HG02852 (cell line): Measurements from ENCODE around the gene FASTKD3.

Experiments
- ATAC-seq: cut with Tn5 transposase; IDR thresholded peaks from one replicate; pipeline ENCODE4 v1.9.1; 2021; ENCODE audit warnings: mild to moderate bottlenecking, moderate library complexity; ENCODE audit not compliant: unreplicated experiment

FASTKD3 gene

DNA sequence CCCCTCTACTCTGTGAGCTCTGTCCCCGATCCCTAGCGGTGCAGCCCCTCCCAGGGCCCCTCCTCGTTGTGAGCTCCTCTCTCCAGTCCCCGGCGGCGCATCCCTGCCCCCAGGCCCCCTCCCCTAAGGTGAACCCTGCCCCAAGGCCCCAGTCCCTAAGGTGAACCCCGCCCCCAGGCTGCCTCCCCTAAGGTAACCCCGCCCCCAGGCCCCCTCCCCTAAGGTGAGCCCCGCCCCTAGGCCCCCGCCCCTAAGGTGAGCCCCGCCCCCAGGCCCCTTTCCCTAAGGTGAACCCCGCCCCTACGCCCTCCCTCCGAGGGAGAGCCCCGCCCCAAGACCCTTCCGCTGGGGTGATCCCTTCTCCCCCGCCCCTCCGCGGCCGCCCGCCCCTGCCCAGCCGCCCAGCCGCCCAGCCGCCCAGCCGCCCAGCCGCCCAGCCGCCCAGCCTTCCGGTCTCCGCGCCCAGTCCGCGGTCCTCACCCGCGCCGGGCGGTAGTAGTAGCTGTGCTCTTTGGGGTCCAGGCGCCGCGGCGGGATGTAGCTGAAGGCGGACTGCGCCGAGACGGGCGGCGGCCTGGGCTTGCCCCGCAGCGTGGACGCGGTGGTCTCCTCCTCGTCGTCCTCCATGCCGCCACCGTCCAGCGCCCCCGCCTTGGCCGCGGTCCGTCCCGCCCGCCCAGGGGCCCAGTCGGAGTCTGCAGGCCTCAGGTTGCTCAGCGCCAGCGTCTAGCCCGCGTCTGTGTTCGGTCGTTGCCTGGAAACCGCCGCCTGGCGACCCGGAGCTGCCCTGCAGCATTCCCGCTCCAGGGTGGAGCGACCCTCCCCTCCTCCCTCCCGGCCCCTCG is 18.2 kb downstream of the FASTKD3 start, which contains the start of gene CFAP90:
TSS of gene CFAP90 (minus strand) at position 739 of the 845 bp plus-strand sequence. CDS start at position 627, 112 bp downstream.
- no peak for ATAC-seq

DNA sequence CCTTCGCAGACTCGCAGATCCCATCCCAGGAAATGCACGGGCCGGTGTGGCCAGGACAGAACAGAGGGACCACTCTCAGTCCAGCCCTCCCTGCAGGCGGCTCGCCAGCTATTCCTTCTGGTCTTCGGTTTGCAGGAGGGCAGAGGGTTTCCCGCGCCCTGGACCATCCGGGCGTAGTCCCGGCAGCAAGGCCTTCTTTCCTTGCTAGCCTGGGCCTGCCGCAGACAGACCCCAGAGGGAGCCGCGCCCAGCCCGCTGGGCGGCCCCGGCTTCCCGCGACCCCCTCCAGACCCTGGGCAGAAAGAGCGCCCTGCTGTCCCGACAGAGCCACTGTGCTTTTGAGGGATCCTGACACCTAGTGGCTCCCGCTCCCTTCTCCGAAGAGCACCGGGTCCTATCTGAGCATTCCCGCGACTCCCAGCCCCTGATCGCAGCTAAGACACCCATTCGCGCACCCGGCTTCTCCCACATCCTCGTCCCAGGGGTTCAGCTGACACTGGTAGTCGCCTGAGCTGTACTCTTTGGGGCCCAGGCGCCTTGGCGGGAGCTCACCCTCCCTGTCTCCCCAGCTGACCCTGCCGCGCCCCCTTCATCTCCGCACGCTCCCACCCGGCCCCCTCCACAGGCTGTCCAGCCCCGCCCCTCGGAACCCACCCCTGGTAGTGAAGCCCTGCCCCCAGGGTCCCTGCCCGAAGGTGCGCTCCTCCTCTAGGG is 19.0 kb downstream of the FASTKD3 start:
- ATAC-seq, result no peak

DNA sequence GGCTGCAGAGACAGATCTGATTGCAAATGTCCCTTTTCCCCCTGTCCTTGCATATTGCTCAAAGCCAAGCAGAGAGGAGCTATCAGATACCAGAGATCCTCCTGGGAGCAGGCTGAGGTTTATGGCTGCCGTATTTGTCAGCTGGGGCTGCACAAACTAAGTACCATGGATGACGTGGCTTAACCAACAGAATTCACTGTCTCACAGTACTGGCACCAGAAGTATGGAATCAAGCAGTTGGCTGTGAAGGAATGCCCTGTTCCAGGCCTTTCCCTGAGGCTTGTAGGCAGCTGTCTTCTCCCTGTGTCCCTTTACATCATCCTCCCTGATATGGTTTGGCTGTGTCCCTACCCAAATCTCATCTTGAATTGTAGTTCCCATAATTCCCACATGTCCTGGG is 20.5 kb downstream of the FASTKD3 start:
- ATAC-seq, result no peak

GRCh38 chr5:7846327-7846726 is 22.5 kb downstream of the FASTKD3 start:
- no peak for ATAC-seq

DNA sequence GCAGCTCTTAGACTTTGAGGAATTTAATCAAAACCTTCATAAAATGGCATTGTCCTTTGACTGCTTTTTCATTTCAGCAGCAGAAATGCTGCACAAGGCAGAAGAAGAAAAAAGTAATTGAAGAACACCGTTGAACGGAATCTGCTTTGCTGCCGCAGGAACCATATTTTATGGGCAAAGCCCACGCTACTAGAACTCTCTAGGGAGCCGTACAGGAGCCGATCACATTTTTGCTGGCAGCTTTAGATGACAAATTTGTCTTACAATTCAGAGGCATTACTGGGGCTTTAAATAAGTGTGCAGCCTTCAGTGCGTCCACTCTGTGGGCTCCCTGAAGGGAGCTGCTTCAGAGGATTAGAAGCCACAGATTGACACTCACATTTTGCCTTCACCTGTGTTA is 23.3 kb downstream of the FASTKD3 start:
- ATAC-seq, result no peak

- ATAC-seq, result no peak
Observed at GRCh38 chr5:7844901-7845300, 23.9 kb downstream of the FASTKD3 start.

GRCh38 chr5:7842531-7842930 is 26.3 kb downstream of the FASTKD3 start:
- ATAC-seq, result no peak

- no peak for ATAC-seq
Observed at GRCh38 chr5:7837403-7837802, 31.4 kb downstream of the FASTKD3 start.

DNA sequence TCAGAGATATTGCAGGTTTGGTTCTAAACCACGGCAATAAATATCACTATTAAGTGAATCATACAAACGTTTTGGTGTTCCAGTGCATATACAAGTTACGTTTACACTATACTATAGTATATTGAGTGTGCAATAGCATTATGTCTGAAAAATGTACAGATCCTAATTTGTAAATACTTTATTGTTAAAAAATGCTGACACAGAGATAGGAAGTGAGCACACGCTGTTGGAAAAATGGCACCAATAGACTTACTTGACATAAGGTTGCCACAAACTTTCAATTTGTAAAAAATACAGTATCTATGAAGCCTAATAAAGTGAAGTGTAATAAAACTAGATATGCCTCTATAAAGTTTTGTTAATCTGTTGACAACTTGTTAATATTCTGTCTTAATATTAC is 33.8 kb downstream of the FASTKD3 start:
- ATAC-seq, result no peak

DNA sequence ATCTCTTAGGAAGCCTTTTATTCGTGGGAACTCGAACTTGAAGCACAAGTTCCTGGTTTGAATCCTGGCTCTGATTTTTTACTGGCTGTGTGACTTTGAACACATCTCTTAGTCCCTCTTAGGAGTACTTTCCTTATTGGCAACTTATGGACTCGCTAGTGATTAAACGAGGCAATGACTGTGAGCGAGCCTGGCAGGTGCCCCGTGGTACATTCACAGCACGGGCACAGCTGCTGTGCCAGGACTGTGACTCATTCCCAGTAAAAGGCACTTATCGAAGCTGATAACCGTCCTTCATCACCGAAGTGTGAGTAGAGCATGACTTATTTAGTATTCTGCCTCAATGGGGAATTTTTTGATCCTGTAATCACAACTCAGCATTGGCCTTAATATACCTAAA is 40.6 kb downstream of the FASTKD3 start:
- no peak for ATAC-seq

DNA sequence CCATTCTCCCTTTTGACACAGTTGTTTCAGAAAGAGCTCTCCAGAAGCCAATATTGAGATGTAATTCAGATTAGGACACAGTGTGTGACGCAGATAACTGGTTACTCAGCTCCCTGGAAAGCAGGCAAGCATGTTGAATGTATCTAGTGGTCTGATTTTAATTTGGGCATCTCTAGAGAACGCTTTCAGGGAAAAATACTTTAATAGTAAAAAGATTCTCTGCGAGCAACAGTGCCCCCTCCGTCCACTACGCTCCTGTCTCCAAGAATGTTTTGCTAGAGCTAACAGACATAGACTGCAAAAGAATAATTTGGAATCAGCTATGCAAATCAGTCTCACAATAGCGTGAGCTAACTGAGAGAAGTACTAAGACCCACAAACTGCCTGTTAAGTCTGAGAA is 41.2 kb downstream of the FASTKD3 start:
- ATAC-seq, result no peak

GRCh38 chr5:7825630-7826029 is 43.2 kb downstream of the FASTKD3 start:
- ATAC-seq, result no peak

DNA sequence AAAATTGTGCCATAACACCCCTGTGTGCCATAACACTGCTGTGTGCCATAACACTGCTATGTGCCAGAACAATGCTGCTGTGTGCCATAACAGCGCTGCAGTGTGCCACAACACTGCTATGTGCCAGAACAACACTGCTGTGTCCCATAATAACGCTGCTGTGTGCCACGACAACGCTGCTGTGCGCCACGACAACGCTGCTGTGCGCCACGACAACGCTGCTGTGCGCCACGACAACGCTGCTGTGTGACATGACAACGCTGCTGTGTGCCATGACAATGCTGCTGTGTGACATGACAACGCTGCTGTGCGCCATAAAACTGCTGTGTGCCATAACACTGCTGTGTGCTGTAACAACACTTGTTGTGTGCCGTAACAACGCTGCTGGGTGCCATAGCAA is 43.8 kb downstream of the FASTKD3 start:
- ATAC-seq, result no peak

- ATAC-seq, result no peak
Observed at GRCh38 chr5:7823594-7823993, 45.2 kb downstream of the FASTKD3 start.

GRCh38 chr5:7822449-7822848 is 46.4 kb downstream of the FASTKD3 start:
- no peak for ATAC-seq

GRCh38 chr5:7816535-7816901 is 52.3 kb downstream of the FASTKD3 start:
- ATAC-seq, result peak; percentile 6

GRCh38 chr5:7815892-7816534 is 52.8 kb downstream of the FASTKD3 start:
- ATAC-seq, result peak; percentile 90

- no peak for ATAC-seq
Observed at GRCh38 chr5:7814816-7815215, 54.0 kb downstream of the FASTKD3 start.

DNA sequence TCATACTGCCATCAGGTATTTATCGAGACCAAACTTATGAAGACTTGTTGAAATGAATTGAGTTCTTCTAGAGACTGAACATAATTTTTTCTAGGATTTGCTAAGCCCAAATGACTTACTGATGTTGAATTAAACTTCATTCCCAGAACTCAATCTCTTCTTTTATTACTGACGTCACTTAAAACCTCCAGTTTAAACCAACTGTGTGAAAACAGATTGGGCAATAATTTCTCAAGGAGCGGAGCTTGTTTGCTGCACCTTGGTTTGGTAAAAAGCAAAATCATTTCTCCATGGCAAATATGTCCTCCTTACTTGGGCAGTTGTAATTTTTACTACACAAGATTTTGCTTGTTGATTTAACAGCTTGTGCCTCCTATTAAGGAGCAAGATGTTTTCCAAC is 55.3 kb downstream of the FASTKD3 start:
- no peak for ATAC-seq

DNA sequence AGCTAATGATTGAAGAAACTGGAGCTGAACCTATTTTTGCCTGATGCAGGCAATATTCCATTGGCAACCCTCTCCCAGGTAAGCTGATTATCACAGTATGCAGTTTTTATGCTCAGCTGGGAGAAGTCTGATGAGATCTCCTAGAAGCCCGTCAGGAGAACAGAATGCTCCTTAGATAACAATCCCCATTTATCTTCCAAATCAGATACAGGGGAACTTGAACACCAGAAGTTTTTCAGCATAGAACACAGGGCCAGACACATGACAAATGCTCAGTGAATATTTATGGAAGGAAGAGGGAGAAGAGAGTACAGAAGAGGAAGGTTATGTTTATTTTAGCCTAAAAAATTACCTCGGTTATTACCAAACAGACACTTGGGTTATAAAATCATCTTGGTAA is 55.8 kb downstream of the FASTKD3 start:
- no peak for ATAC-seq

DNA sequence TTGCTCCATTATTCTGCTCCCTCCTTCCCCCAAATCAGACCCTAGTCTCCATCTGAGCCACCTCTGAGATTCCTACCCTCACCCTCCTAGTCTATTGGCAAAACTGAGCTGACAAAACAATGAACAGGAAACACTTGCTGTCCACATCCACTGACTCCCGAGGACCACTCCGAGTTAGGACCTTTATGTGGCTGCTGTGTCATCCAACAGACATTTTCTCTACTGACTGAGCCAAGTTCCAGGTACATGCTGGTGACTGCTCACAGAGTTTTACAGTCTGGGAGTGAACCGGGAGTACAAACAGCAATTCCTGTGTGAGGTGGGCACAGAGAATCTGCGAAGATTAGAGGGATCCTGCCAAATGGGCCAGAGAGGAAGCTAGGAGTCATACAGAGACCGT is 57.1 kb downstream of the FASTKD3 start:
- ATAC-seq, result no peak
